ENCODE measurements around the gene RPE65. TPM values are rescaled to one million over a fixed set of nuclear protein-coding genes. Genes with fewer than 3 reads are reported as not detected.
"Not testable (repeated sequence)": the region's sequence is repeated elsewhere in the genome, so short reads cannot be mapped to it uniquely, and the experiment has no call there.

Gene RPE65
- total RNA-seq, 1 donor from 2014 or later: not detected

- ATAC-seq (no peak), DNase-seq (ENCODE audit: missing footprints) (no peak)
- intact Hi-C loops (cut with DNase I): no loop called here
Measured at GRCh38 chr1:68459091-68459490, 9.3 kb upstream of the RPE65 start.

- ATAC-seq (no peak), DNase-seq (ENCODE audit: missing footprints) (no peak)
- intact Hi-C loops (cut with DNase I): no loop called here
Measured at GRCh38 chr1:68456202-68456601, 6.4 kb upstream of the RPE65 start.

GRCh38 chr1:68454534-68454933 lies 4.8 kb upstream of the RPE65 start:
- intact Hi-C loops (cut with DNase I): no loop called here
- DNase-seq (ENCODE audit: missing footprints) (no peak), ATAC-seq (peak; percentile 57)

GRCh38 chr1:68453060-68453670 lies 3.4 kb upstream of the RPE65 start:
- intact Hi-C loops (cut with DNase I): no loop called here

GRCh38 chr1:68448365-68448764 lies 1.4 kb downstream of the RPE65 start:
- ATAC-seq (no peak), DNase-seq (ENCODE audit: missing footprints) (no peak)
- intact Hi-C loops (cut with DNase I): no loop called here

More at GRCh38 chr1:68453060-68453670, 3.4 kb upstream of the RPE65 start:
- no peak for DNase-seq (ENCODE audit: missing footprints)
- ATAC-seq: no peak

GRCh38 chr1:68445709-68446108 lies 4.0 kb downstream of the RPE65 start:
- no peak for DNase-seq (ENCODE audit: missing footprints)
- intact Hi-C loops (cut with DNase I): no loop called here
- ATAC-seq: no peak

GRCh38 chr1:68442822-68443556 lies 6.8 kb downstream of the RPE65 start:
- ATAC-seq (no peak), DNase-seq (ENCODE audit: missing footprints) (no peak)
- intact Hi-C loops (cut with DNase I): loop anchor here (5.0 kb wide), 1 partner anchor 321 kb away; no protein-coding TSS in a partner anchor

- DNase-seq (ENCODE audit: missing footprints) (no peak), ATAC-seq (no peak)
- intact Hi-C loops (cut with DNase I): loop anchor here (5.0 kb wide), 1 partner anchor 320 kb away; no protein-coding TSS in a partner anchor
Measured at GRCh38 chr1:68442006-68442405, 7.7 kb downstream of the RPE65 start.

- DNase-seq (ENCODE audit: missing footprints): no peak
- ATAC-seq: no peak
- intact Hi-C loops (cut with DNase I): no loop called here
Measured at GRCh38 chr1:68438310-68438709, 11.4 kb downstream of the RPE65 start.

GRCh38 chr1:68433395-68433794 lies 16.4 kb downstream of the RPE65 start:
- intact Hi-C loops (cut with DNase I): no loop called here
- ATAC-seq (no peak), DNase-seq (ENCODE audit: missing footprints) (no peak)

- ATAC-seq (no peak), DNase-seq (ENCODE audit: missing footprints) (no peak)
- intact Hi-C loops (cut with DNase I): no loop called here
Measured at GRCh38 chr1:68431076-68431475, 18.7 kb downstream of the RPE65 start.

- ATAC-seq (no peak), DNase-seq (ENCODE audit: missing footprints) (no peak)
- intact Hi-C loops (cut with DNase I): no loop called here
Measured at GRCh38 chr1:68429233-68429808, 20.4 kb downstream of the RPE65 start.

GRCh38 chr1:68426594-68426993 lies 23.2 kb downstream of the RPE65 start:
- intact Hi-C loops (cut with DNase I): no loop called here
- ATAC-seq: no peak

GRCh38 chr1:68421350-68421749 lies 28.4 kb downstream of the RPE65 start:
- ATAC-seq (no peak), DNase-seq (ENCODE audit: missing footprints) (no peak)
- intact Hi-C loops (cut with DNase I): no loop called here

More at GRCh38 chr1:68426594-68426993, 23.2 kb downstream of the RPE65 start:
- no peak for DNase-seq (ENCODE audit: missing footprints)

GRCh38 chr1:68409426-68409825 lies 40.3 kb downstream of the RPE65 start:
- intact Hi-C loops (cut with DNase I): no loop called here
- ATAC-seq: no peak
- no peak for DNase-seq (ENCODE audit: missing footprints)

GRCh38 chr1:68401506-68401905 lies 48.2 kb downstream of the RPE65 start:
- DNase-seq (ENCODE audit: missing footprints): no peak
- no peak for ATAC-seq
- intact Hi-C loops (cut with DNase I): no loop called here

- ATAC-seq; DNase-seq (ENCODE audit: missing footprints); intact Hi-C loops (cut with DNase I): not testable (repeated sequence)
Measured at GRCh38 chr1:68395575-68395974, 54.2 kb downstream of the RPE65 start.

- ATAC-seq; DNase-seq (ENCODE audit: missing footprints); intact Hi-C loops (cut with DNase I): not testable (repeated sequence)
Measured at GRCh38 chr1:68392474-68392873, 57.3 kb downstream of the RPE65 start.

GRCh38 chr1:68385798-68386524 lies 63.8 kb downstream of the RPE65 start:
- intact Hi-C loops (cut with DNase I); ATAC-seq; DNase-seq (ENCODE audit: missing footprints): not testable (repeated sequence)
